Tibial artery (tissue), 4 donors: ENCODE measurements around the gene EXOC5.
"Not testable (repeated sequence)": the region's sequence is repeated elsewhere in the genome, so short reads cannot be mapped to it uniquely, and the experiment has no call there.

ENCODE experiments used
- DNase-seq, 2 donors: peaks; one replicate each; pipeline ENCODE4 v3.0.0-alpha.2; 2019
- H3K27ac ChIP-seq, 2 donors: fragments of 200-600 bp; sonication (generic) in 1 of 2; 1 replicate in 1 of 2; 2 replicates in 1 of 2; pipeline ENCODE4 v1.5.1; 2018 to 2019; ENCODE audit warnings: mild to moderate bottlenecking in 1 of 2
- H3K27me3 ChIP-seq, 2 donors: fragments of 200-600 bp; sonication (generic) in 1 of 2; one replicate each; pipeline versions ENCODE4 v1.5.1 to v1.6.0; 2016 to 2019
- H3K36me3 ChIP-seq, 3 donors: fragments of 200-600 bp; sonication (generic) in 2 of 3; one replicate each; pipeline ENCODE4 v1.5.1; 2016 to 2019; ENCODE audit warnings: mild to moderate bottlenecking in 2 of 3
- H3K4me1 ChIP-seq, 4 donors: fragments of 200-600 bp; sonication (generic) in 2 of 4; 1 replicate in 3 of 4; 2 replicates in 1 of 4; pipeline ENCODE4 v1.5.1; 2016 to 2019
- H3K4me3 ChIP-seq, 2 donors: fragments of 200-600 bp; sonication (generic) in 1 of 2; 1 replicate in 1 of 2; 2 replicates in 1 of 2; pipeline ENCODE4 v1.5.1; 2018 to 2019; ENCODE audit warnings: mild to moderate bottlenecking in 2 of 2
- H3K9me3 ChIP-seq, 3 donors: fragments of 200-600 bp; sonication (generic) in 1 of 3; one replicate each; pipeline ENCODE4 v1.5.1; 2016 to 2019
- CTCF ChIP-seq, 2 experiments: fragments of 200-600 bp in 1 of 2; fragments of 450-650 bp in 1 of 2; IDR thresholded peaks; one replicate each; pipeline ENCODE4 v1.5.1; 2017 to 2019; ENCODE audit warnings: antibody characterized with exemption in 2 of 2, mild to moderate bottlenecking in 1 of 2, moderate library complexity in 1 of 2
- intact Hi-C: fragments of 100-400 bp; cut with DNase I; formaldehyde crosslinking; loops from one replicate; pipeline ENCODE4 v1.15.0; 2023; ENCODE audit warnings: low total_unique reads

Gene EXOC5

GRCh38 chr14:57273236-57273635 lies 4.5 kb upstream of the EXOC5 start:
- Histone ChIP-seq H3K27me3 (no peaks in the 10 kb centered on the region), H3K4me1 (peaks cover 0 to 27% (median 12%) of the 10 kb centered on the region in 4 donors), H3K36me3 (peaks cover 5 to 16% (median 16%) of the 10 kb centered on the region in 3 donors), H3K9me3 (no peaks in the 10 kb centered on the region), H3K27ac (no peak overlapping the region), H3K4me3 (no peak overlapping the region)
- TF ChIP-seq CTCF (IDR thresholded peaks at IDR 0.05), result no peak
- no peak for DNase-seq
- intact Hi-C loops, result no loop called here

- DNase-seq, result no peak
- no peak for TF ChIP-seq CTCF (IDR thresholded peaks at IDR 0.05)
- Histone ChIP-seq H3K9me3 (no peaks in the 10 kb centered on the region), H3K4me3 (no peak overlapping the region), H3K27ac (no peak overlapping the region), H3K4me1 (peaks cover 0 to 43% (median 16%) of the 10 kb centered on the region in 4 donors), H3K36me3 (no peaks in the 10 kb centered on the region), H3K27me3 (no peaks in the 10 kb centered on the region)
- intact Hi-C loops, result loop anchor here (10.0 kb wide), 2 partner anchors 129 to 929 kb away; partner anchors contain the start of gene NAA30
Observed at GRCh38 chr14:57266065-57266464, 2.6 kb downstream of the EXOC5 start.

GRCh38 chr14:57262117-57262516 lies 6.6 kb downstream of the EXOC5 start:
- no peak for TF ChIP-seq CTCF (IDR thresholded peaks at IDR 0.05)
- intact Hi-C loops, result loop anchor here (10.0 kb wide), 2 partner anchors 133 to 933 kb away; partner anchors contain the start of gene NAA30
- Histone ChIP-seq H3K4me1 (peaks cover 0 to 19% (median 5%) of the 10 kb centered on the region in 4 donors), H3K27me3 (no peaks in the 10 kb centered on the region), H3K4me3 (no peak overlapping the region), H3K36me3 (no peaks in the 10 kb centered on the region), H3K27ac (no peak overlapping the region), H3K9me3 (peaks cover 0 to 4% (median 0%) of the 10 kb centered on the region in 3 donors)
- no peak for DNase-seq

- Histone ChIP-seq H3K4me3 (no peak overlapping the region), H3K36me3 (no peaks in the 10 kb centered on the region), H3K9me3 (peaks cover 0 to 4% (median 0%) of the 10 kb centered on the region in 3 donors), H3K27me3 (no peaks in the 10 kb centered on the region), H3K27ac (no peak overlapping the region), H3K4me1 (peaks cover 0 to 14% (median 5%) of the 10 kb centered on the region in 4 donors)
- intact Hi-C loops, result loop anchor here (10.0 kb wide), 2 partner anchors 133 to 933 kb away; partner anchors contain the start of gene NAA30
- TF ChIP-seq CTCF (IDR thresholded peaks at IDR 0.05), result no peak
- DNase-seq, result no peak
Observed at GRCh38 chr14:57261604-57262003, 7.1 kb downstream of the EXOC5 start.

- Histone ChIP-seq H3K27me3 (no peaks in the 10 kb centered on the region), H3K36me3 (no peaks in the 10 kb centered on the region), H3K27ac (no peak overlapping the region), H3K4me3 (no peak overlapping the region), H3K4me1 (peaks cover 0 to 8% (median 2%) of the 10 kb centered on the region in 4 donors), H3K9me3 (peaks cover 0 to 4% (median 0%) of the 10 kb centered on the region in 3 donors)
- intact Hi-C loops, result loop anchor here (10.0 kb wide), 2 partner anchors 135 to 935 kb away; partner anchors contain the start of gene NAA30
- no peak for TF ChIP-seq CTCF (IDR thresholded peaks at IDR 0.05)
- no peak for DNase-seq
Observed at GRCh38 chr14:57259672-57260071, 9.0 kb downstream of the EXOC5 start.

- H3K9me3 ChIP-seq, H3K27me3 ChIP-seq, H3K27ac ChIP-seq, intact Hi-C loops, H3K36me3 ChIP-seq, DNase-seq, H3K4me3 ChIP-seq: not testable (repeated sequence)
- peaks cover 0 to 15% (median 2%) of the 10 kb centered on the region in 4 donors for H3K4me1 ChIP-seq
Observed at GRCh38 chr14:57258221-57258620, 10.5 kb downstream of the EXOC5 start.
